Measurements from ENCODE around the gene SUMF1. TPM values are rescaled to one million over a fixed set of nuclear protein-coding genes. Genes with fewer than 3 reads are reported as not detected.
A peak's percentile ranks its signal among the peaks of the same experiment; 100 is the strongest.

The SUMF1 gene
- total and polyA plus RNA-seq, 3 donors from 2014 or later: 18.8 to 42.6 (median 27.6) TPM

DNA sequence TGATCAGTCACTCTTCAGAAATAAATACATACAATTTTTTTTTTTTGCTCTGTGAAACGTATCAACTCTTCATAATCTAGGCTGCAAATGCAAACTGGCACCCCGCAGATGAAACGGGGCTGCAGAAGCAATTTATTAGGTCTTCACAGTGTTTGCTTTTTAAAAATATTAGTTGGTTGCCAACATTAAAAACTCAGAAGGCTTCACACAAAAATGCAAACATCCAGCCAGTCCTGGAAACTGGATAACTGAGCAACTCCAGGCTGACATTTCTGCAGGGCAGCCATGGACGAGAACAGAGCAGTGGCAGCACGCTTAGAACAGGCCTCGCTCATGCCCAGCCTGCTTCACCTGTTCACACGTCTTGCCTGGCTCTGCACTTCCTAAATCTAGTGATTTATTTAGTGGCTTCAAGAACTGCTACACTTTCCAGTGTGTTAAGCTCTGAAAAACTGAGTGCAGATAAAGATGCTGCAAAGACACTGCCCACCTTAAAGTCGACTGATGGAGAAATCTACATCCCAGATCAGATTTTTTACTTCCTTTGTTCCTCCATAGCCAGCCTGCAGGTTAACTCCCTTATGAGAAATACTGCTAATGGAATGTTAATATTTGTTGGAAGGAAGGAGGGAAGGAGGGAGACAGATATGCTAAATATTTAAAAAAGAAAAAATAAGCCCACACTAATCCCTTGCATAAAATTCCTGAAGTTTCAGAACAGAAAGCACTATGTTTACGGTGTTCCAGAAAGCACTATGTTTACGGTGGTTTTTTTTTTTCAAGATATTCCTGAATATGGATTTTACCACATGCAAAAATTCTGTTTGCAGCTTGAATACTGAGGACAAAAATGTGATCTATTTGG is 110.3 kb downstream of the SUMF1 start:
- Histone ChIP-seq H3K4me3 (no peak overlapping the region), H3K36me3 (ENCODE audit: low read depth, missing control alignments) (no peaks in the 10 kb centered on the region), H3K4me1 (no peaks in the 10 kb centered on the region), H3K27me3 (no peaks in the 10 kb centered on the region), H3K9me3 (no peaks in the 10 kb centered on the region), H3K27ac (no peak overlapping the region)
- TF ChIP-seq, protein P1, sequence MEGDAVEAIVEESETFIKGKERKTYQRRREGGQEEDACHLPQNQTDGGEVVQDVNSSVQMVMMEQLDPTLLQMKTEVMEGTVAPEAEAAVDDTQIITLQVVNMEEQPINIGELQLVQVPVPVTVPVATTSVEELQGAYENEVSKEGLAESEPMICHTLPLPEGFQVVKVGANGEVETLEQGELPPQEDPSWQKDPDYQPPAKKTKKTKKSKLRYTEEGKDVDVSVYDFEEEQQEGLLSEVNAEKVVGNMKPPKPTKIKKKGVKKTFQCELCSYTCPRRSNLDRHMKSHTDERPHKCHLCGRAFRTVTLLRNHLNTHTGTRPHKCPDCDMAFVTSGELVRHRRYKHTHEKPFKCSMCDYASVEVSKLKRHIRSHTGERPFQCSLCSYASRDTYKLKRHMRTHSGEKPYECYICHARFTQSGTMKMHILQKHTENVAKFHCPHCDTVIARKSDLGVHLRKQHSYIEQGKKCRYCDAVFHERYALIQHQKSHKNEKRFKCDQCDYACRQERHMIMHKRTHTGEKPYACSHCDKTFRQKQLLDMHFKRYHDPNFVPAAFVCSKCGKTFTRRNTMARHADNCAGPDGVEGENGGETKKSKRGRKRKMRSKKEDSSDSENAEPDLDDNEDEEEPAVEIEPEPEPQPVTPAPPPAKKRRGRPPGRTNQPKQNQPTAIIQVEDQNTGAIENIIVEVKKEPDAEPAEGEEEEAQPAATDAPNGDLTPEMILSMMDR (IDR thresholded peaks at IDR 0.05): no peak
- TF ChIP-seq POLR2A (IDR thresholded peaks at IDR 0.05): no peak
- WGBS, 2 donors: 68 to 80% methylated on average over 10 of the region's 10 CpGs
- no peak for DNase-seq
- intact Hi-C loops (cut with DNase I; ENCODE audit: low total_unique reads): loop anchor here (10.0 kb wide), 1 partner anchor 278 kb away; no protein-coding TSS in a partner anchor

DNA sequence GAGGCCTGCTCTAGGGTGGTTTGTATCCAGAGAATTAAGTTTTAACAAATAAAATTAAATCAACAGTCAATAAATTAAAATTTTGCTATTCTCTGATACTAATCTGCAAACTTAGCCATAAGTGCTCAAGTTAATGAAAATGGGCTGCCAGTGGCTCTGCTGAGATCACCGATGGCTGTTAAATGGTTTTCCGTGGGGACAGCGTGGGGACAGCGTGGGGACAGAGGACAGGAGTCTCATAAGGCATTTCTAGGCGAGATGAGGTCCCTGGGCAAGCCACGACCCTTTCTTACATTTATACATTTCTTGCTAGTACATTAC is 110.9 kb downstream of the SUMF1 start:
- H3K9me3 ChIP-seq: no peaks in the 10 kb centered on the region
- H3K4me3 ChIP-seq: no peak overlapping the region
- intact Hi-C loops (cut with DNase I; ENCODE audit: low total_unique reads): loop anchor here (10.0 kb wide), 1 partner anchor 279 kb away; no protein-coding TSS in a partner anchor
- no peak for TF ChIP-seq POLR2A (IDR thresholded peaks at IDR 0.05)
- TF ChIP-seq, protein P1 (IDR thresholded peaks at IDR 0.05): no peak
- no peaks in the 10 kb centered on the region for H3K36me3 ChIP-seq (ENCODE audit: low read depth, missing control alignments)
- 89 to 95% methylated on average over 6 of the region's 6 CpGs for WGBS, 2 donors
- H3K27ac ChIP-seq: no peak overlapping the region
- no peak for DNase-seq
- H3K27me3 ChIP-seq: no peaks in the 10 kb centered on the region
- no peaks in the 10 kb centered on the region for H3K4me1 ChIP-seq

DNA sequence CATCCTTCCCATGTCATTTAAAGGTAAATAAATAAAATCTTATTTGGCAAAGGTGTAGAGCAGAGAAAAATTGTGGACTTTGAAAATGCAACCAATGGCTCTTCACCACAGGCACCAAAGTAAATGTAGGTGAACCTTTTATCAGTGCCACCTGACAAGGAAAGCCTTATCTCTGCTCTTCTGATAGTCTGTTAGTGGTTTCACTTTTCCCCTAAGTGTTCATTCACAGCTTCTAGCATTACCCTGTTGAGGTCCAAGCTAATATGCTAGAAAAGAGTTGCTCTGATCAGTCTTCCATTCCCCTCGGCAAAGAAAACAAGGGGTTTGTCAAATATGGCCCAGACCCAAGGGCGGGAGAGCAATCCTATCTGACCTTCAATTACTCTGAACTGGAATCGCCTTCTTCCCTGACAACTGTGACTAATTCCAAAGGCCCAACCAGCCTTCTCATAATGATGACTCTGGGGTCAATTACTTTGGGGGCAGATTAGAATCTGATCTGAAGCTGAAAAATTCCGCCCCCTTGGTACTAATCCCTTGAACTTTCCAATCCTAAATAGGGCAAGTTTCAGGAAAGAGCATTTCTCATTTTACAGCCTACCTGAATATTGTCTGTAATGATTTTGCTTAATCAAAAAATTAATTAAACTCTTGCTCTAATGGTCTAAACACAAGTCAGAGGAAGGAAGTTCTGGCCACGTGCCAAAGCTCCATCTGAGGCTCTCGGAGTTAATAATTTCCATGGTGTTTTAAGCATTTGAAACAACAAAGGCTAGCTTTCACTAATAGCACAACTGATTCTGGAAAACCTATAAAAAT is 111.5 kb downstream of the SUMF1 start:
- DNase-seq: no peak
- Histone ChIP-seq H3K36me3 (ENCODE audit: low read depth, missing control alignments) (no peaks in the 10 kb centered on the region), H3K27me3 (no peaks in the 10 kb centered on the region), H3K27ac (no peak overlapping the region), H3K4me1 (no peaks in the 10 kb centered on the region), H3K9me3 (no peaks in the 10 kb centered on the region), H3K4me3 (no peak overlapping the region)
- WGBS, 2 donors: 54 to 60% methylated on average over 6 of the region's 6 CpGs
- intact Hi-C loops (cut with DNase I; ENCODE audit: low total_unique reads): loop anchor here (10.0 kb wide), 1 partner anchor 279 kb away; no protein-coding TSS in a partner anchor
- TF ChIP-seq POLR2A (IDR thresholded peaks at IDR 0.05): no peak
- TF ChIP-seq, protein P1 (IDR thresholded peaks at IDR 0.05): no peak

DNA sequence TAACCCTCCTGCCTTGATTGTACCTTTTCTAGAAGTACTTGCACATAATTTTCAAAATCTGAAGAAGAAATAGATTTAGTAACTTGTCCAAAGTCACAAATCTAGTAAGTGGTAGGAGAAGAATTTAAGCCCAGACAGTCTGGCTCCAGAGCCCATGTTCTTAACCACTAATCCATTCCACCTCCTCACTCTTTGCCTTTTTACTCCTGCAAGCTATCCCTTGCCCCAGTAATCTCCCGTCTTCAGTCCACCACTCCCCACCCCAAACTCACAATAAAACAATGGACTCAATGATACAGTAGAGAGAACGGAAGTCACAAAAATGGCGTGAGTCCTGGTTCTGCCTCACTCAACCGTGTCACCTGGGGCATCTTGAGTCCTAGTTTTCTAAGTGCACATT is 115.2 kb downstream of the SUMF1 start:
- intact Hi-C loops (cut with DNase I; ENCODE audit: low total_unique reads): loop anchor here (10.0 kb wide), 1 partner anchor 283 kb away; no protein-coding TSS in a partner anchor
- no peak for DNase-seq
- no peaks in the 10 kb centered on the region for H3K4me1 ChIP-seq
- H3K36me3 ChIP-seq (ENCODE audit: low read depth, missing control alignments): no peaks in the 10 kb centered on the region
- no peaks in the 10 kb centered on the region for H3K9me3 ChIP-seq
- H3K4me3 ChIP-seq: no peak overlapping the region
- TF ChIP-seq, protein P1 (IDR thresholded peaks at IDR 0.05): no peak
- no peak for TF ChIP-seq POLR2A (IDR thresholded peaks at IDR 0.05)
- H3K27me3 ChIP-seq: no peaks in the 10 kb centered on the region
- peak overlapping the region in 1 of 2 donors; percentile 75 for H3K27ac ChIP-seq
- WGBS, 2 donors: 90 to 91% methylated on average over 4 of the region's 4 CpGs
